ENCODE measurements around the gene QPRT.
"Not testable (repeated sequence)": the region's sequence is repeated elsewhere in the genome, so short reads cannot be mapped to it uniquely, and the experiment has no call there.

QPRT gene

DNA sequence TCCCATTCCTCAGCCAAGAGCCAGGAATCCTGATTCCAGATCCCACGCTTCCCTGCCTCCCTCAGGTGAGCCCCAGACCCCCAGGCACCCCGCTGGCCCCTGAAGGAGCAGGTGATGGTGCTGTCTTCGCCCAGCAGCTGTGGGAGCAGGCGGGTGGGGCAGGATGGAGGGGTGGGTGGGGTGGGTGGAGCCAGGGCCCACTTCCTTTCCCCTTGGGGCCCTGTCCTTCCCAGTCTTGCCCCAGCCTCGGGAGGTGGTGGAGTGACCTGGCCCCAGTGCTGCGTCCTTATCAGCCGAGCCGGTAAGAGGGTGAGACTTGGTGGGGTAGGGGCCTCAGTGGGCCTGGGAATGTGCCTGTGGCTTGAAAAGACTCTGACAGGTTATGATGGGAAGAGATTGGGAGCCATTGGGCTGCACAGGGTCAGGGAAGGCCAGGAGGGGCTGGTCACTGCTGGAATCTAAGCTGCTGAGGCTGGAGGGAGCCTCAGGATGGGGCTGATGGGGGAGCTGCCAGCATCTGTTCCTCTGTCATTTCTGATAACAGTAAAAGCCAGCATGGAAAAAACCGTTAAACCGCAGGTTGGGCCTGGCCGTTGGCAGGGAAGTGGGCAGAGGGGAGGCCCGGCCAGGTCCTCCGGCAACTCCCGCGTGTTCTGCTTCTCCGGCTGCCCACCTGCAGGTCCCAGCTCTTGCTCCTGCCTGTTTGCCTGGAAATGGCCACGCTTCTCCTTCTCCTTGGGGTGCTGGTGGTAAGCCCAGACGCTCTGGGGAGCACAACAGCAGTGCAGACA, 15.8 kb upstream of the QPRT start, which contains the start of gene SPN:
TSS of gene SPN (plus strand) at position 232 of the 791 bp plus-strand sequence. CDS start at position 714, 482 bp downstream.
- DNase-seq: peak; percentile 45

DNA sequence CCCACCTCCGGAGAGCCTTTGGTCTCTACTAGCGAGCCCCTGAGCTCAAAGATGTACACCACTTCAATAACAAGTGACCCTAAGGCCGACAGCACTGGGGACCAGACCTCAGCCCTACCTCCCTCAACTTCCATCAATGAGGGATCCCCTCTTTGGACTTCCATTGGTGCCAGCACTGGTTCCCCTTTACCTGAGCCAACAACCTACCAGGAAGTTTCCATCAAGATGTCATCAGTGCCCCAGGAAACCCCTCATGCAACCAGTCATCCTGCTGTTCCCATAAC, 15.2 kb upstream of the QPRT start:
- no peak for DNase-seq

DNA sequence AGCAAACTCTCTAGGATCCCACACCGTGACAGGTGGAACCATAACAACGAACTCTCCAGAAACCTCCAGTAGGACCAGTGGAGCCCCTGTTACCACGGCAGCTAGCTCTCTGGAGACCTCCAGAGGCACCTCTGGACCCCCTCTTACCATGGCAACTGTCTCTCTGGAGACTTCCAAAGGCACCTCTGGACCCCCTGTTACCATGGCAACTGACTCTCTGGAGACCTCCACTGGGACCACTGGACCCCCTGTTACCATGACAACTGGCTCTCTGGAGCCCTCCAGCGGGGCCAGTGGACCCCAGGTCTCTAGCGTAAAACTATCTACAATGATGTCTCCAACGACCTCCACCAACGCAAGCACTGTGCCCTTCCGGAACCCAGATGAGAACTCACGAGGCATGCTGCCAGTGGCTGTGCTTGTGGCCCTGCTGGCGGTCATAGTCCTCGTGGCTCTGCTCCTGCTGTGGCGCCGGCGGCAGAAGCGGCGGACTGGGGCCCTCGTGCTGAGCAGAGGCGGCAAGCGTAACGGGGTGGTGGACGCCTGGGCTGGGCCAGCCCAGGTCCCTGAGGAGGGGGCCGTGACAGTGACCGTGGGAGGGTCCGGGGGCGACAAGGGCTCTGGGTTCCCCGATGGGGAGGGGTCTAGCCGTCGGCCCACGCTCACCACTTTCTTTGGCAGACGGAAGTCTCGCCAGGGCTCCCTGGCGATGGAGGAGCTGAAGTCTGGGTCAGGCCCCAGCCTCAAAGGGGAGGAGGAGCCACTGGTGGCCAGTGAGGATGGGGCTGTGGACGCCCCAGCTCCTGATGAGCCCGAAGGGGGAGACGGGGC, 14.7 kb upstream of the QPRT start:
- DNase-seq: peak; percentile 44

DNA sequence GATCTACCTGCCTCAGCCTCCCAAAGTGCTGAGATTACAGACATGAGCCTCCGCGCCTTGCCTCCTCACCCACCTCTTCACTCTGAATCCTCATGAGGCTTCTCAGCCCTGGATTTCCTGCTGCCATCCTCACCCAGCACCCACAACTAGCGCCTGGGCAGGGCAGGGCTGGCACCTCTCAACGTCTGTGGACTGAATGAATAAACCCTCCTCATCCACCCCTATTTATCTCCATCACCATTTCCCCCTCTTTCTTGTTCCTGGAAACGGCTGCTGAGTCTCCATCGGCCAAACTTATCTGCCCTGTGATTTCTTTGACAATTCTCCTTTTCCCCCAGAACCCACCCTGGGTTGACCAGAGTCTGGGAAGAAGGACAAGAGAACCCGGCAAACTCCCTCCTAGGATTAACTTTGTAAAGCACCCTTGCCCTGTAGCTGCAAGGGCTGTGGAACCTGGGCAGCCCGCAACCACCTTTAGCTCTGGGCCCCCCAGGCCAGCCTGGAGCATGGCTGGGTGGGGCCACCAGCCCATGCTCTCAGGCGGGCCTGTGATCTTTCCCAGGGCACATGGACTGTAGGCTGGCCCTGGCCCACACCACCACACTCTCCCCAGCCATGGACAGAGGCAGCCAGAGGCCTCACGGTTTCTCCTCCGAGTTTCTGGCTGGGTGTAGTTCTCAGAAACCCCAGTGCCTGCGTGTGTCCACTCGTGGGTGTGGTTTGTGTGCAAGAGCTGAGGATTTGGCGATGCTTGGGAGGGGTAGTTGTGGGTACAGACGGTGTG, 13.5 kb upstream of the QPRT start:
- peak; percentile 35 for DNase-seq

DNA sequence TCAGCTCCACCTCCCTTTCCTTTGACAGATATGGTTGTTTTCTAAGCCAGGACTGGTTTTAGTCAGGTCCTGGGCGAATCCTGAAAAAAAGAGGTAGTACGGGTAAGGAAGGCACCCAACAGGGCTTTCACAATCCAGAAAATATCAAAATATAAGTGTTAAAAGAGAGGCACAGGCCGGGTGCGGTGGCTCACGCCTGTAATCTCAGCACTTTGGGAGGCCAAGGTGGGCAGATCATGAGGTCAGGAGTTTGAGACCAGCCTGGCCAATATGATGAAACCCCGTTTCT, 11.7 kb upstream of the QPRT start:
- DNase-seq: not testable (repeated sequence)

DNA sequence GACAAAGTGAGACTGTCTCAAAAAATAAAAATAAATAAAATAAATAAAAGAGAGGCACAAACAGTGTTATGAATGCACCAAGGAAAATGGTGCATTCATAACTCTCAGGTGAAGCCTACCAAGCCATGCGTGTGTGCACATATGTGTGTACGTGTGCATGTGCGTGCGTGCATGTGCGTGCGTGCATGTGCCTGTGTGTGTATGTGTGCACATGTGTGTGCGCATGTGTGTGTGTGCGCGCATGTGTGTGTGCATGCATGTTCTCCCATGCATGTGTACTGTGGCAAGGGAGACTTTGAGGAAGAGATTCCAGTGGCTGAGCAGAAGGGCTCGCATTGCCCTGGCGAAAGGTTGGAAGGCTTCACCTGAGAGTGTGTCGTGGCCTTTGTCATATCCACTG, 11.2 kb upstream of the QPRT start:
- no peak for DNase-seq

DNA sequence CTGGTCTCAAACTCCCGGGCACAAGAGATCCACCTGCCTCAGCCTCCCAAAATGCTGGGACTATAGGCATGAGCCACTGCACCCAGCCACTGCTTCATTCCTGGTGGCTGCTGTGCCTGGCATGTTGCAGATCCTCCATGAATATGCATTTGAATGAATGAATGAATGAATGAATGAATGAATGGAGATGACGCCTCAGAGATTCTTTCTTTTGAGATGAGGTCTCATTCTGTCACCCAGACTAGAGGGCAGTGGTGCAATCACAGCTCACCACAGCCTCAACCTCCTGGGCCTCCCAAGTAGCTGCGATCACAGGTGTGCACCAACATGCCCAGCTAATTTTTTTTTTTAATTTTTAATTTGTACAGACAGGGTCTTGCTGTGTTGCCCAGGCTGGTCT, 10.7 kb upstream of the QPRT start:
- no peak for DNase-seq

DNA sequence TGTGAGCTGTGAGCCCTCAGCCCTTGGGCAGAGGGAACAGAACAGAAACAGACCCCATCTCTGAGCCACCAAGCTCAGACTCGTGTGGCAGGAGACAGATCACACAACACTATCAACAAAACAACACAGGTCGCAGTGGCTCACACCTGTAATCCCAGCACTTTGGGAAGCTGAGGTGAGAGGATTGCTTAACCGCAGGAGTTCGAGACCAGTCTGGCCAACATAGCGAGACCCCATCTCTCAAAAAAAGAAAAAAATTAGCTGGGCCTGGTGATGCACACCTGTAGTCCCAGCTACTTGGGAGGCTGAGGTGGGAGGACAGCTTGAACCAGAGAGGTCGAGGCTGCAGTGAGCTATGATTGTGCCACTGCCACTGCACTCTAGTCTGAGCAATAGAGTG, 5.5 kb upstream of the QPRT start:
- DNase-seq: no peak

DNA sequence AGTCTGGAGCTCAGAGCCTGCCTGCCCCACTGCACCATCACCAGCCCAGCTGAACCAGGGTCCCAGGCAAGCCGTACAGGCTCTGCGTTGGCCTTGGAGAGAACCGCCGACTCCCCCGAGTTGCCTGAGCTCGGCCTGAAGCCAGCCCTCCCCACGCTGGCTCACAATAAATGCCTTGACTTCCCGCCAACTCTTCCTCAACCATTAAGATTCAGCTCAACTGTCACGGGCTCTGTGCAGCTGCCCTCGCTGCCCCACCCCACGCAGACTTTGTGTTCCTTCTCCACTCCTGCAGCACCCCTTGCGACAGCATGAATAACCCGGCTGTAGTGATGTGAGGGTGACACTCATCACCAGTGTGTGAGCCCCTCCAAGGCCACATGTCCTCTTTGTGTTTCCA, 4.8 kb upstream of the QPRT start:
- no peak for DNase-seq

DNA sequence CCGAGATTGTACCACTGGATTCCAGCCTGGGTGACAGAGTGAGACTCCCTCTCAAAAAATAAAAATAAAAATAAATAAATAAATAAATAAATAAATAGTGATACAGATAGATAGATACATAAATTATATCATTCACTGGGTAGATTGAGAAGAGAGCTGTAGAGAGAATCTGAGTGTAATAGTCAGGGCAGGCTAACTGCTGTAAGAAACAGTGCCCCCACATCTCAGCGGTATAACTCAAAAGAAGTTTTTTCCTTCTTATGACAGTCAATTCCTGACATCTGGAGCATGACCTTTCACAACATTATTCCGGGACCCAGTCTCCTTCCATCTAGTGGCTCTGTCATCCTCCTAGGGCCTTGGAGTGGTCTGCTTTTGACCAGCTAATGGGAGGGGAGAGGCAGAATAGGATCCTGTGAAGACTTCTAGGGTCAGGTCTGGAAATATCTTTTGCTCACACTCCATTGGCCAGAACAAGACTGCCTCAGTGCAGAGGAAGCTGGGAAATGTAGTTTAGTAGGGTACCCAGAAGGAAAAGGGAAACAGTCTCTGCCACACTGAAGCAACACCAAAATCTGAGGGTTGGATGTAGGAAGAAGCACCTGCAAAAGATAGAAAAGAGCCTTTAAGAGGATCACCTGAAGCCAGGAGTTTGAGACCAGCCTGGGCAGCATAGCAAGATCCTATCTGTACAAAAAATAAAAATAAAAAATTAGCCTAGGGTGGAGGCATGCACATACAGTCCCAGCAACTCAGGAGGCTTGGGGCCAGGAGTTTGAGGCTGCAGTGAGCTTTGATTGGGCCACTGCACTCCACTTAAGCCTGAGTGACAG, 3.0 kb upstream of the QPRT start:
- DNase-seq: peak; percentile 40

DNA sequence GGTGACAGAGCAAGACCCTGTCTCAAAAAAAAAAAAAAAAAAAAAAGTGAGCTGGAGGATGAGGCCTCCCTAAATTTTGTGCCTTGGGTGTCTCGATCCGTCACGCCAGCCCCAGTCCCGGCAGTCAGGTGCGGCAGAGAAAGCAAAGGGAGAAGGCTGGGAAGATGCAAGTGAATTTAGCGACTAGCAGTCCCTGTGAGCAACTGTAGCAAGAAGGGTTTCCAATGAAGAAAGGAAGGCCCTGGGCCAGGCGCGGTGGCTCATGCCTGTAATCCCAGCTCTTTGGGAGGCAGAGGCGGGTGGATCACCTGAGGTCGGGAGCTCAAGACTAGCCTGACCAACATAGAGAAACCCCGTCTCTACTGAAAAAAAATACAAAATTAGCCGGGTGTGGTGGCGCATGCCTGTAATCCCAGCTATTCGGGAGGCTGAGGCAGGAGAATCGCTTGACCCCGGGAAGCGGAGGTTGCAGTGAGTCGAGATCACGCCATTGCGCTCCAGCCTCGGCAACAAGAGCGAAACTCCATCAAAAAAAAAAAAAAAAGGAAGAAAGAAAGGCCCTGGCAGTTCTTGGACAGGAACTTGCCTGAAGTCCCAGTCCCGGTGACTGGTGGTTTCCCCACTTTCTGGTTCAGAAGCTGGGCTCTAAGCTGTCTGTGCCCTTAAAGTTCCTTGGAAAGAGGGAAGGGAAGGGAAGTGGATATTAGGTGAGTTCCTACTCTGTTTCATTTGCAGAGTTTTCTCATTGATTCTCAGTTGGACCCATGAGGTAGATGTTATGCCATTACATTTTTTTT, 1.8 kb upstream of the QPRT start:
- DNase-seq: no peak

DNA sequence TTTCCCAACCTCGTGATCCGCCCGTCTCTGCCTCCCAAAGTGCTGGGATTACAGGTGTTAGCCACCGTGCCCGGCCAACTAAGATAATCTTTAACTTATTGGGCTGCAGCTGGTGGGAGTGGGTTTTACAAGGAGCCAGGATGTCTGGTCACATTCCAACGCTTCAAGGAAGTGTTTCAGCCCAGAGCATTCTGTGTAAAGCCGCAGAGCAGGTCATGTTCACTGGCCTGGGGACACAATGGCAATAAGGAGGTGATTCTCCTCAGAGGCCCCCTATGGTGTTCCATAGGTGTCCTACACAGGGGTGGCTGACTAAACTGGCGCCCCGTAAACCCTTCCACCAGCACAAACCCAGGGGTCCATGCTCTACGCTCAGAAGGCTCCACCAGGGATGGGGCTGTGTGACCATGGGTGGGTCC, 1.2 kb downstream of the QPRT start:
- no peak for DNase-seq

DNA sequence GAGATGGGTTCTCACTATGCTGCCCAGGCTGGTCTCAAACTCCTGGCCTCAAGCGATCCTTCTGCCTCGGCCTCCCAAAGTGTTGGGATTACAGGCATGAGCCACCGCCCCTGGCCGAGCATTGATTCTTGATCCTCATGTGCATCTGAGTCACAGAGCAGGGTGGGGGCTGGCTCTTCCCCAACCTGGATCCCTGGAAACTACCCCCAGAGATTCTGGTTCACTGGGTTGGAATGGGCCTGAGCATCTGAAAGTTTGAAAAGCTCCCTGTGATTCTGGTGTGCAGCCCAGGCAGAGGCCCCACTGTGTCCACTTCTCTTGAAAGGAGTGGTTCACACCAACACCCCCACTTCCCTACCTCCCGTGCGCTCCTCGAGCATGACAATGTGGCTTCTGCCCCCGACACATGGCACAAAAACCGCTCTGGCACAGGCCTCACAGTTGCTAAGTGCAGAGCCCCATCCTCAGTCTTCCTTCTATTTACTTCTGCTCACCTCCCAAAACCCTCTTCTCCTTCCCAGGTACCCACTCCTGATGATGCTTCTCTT, 4.6 kb downstream of the QPRT start:
- DNase-seq: no peak

DNA sequence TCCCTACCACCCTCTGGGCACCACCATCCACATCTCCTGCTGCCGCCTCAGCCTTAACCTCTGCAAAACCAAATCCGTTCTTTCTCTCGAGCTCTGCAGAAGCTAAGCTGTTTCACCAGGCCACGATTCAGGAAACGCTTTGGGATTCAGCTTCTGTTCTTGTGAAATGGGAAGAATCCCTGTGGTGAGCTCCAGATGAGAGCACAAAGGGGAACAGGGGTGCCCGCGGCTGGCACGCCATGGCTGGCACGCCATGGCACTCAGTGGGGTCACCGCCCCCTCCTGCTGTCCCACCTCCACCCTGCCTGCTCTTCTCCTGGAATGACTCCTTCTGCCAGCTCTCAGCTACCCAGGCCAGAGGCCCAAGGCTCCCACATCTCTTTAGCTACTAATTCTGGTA, 5.7 kb downstream of the QPRT start:
- no peak for DNase-seq

DNA sequence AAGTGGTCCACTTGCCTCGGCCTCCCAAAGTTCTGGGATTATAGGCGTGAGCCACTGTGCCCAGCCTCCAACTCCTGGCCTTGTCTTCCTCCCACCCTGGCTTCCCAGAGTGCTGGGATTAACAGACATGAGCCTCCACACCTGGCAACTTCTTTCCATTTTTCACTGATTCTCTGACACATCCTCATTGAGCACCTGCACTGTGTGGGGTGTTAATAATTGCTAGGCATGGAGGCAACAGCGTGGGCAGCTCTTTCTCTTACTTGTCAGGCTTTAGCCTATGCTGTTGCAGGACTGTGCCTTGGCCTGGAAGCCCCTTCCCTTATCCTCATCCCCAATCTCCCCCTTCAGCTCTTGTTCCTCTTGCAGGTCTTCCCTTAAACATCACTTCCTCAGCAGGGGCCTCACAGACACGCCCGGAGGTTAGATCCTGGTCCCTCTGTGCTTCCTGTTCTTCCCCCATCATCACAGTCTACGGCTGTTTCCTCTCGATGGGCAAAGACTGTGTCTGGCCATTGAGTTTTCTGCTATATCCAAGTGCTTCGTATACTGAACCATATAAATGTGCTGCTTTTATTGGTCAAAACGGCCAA, 7.9 kb downstream of the QPRT start:
- DNase-seq: no peak

DNA sequence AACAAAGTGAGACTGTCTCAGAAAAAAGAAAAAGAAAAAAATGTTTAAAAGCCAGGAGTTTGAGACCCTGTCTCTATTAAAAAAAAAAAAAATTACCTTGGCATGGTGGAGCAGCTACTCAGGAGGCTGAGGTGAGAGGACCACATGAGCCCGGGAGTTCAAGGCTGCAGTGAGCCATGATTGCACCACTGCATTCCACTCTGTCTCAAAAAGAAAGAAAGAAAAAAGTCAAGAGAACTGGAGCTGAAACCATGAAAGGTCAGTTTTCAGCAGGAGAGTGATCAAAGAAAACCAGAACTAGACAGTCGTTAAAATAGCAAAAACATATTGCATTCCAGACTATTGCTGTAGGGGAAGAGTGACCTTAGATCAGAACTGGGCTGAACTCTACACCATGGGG, 8.8 kb downstream of the QPRT start:
- no peak for DNase-seq

DNA sequence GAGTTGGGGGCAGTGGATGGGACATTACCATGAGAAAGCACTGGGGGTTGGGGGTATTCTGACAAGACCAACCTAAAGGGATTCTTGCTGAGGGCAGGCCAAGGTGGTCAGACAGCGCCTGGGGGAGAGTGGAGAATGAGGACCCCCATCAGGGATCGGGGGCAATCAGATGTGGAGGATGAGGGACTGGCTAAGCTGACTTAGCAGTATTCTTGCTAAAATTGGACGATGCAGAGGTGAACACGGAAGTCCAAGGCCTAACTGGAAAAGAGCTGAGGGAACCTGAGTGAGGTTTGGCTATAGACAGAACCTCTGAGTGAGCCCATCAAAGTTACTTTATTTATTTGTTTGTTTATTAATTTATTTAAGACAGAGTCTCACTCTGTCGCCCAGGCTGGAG, 9.2 kb downstream of the QPRT start:
- DNase-seq: no peak

DNA sequence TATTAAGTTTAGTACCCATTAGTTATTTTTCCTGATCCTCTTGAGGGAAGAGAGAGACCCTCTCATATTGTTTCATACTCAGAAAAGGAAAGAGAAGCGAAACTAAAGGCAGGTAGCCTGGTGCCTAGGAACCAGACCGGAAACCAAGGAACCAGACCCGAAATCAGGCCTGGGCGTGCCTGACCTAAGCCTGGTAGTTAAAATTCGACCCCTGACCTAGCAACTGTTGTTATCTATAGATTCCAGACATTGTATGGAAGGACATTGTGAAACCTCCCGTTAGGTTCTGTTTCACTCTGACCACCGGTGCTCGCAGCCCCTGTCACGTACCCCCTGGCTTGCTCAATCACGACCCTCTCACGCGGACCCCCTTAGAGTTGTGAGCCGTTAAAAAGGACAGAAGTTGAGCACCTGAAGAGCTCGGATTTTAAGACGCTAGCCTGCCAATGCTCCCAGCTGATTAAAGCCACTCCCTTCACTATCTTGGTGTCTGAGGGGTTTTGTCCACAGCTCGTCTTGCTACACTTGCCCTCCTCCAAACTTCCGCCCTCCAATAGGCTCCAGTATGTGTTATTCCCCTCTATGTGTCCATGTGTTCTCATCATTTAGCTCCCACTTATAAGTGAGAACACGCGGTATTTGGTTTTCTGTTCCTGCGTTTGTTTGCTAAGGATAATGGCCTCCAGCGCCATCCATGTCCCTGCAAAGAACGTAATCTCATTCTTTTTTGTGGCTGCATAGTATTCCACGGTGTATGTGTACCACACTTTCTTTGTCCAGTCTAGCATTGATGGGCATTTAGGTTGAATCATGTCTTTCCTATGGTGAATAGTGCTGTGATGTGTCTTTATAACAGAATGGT, 10.7 kb downstream of the QPRT start:
- DNase-seq: not testable (repeated sequence)

DNA sequence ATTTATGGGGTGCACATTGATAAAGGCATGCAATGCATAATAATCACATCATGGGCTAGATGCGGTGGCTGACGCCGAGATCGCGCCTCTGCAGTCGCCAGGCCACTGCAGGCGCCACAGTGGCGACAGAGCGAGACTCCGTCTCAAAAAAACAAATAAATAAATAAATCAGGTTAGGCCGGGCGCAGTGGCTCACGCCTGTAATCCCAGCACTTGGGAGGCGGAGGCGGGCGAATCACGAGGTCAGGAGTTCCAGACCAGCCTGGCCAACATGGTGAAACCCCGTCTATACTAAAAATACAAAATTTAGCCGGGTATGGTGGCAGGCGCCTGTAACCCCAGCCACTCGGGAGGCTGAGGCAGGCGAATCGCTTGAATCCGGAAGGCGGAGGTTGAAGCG, 13.6 kb downstream of the QPRT start:
- not testable (repeated sequence) for DNase-seq

All from CD4-positive, alpha-beta T cell treated with Interleukin-12 subunit alpha and Interleukin-12 subunit beta, for 1 hour (primary cell).